Naive thymus-derived CD8-positive, alpha-beta T cell (primary cell): ENCODE data around the gene GPS1. TPM values are rescaled to one million over a fixed set of nuclear protein-coding genes. Genes with fewer than 3 reads are reported as not detected.

Source experiments
- ATAC-seq, 2 donors: fragments of 150-1000 bp; cut with Tn5 transposase in 1 of 2; sonication (Bioruptor Pico), chemical (Tn5 transposase) in 1 of 2; 1 replicate in 1 of 2; 2 replicates in 1 of 2; pipeline ENCODE4 v1.10.0; 2021; ENCODE audit warnings: mild to moderate bottlenecking in 2 of 2, moderate library complexity in 2 of 2
- POLR2A ChIA-PET: fragments of 350-600 bp; sonication (Branson Sonifier 250); formaldehyde crosslinking; loops from one replicate; lab custom pipeline; 2021; ENCODE audit warnings: antibody characterized with exemption; lab: Charles Lee
- DNase-seq, 10 donors: peaks; one replicate each; pipeline versions ENCODE4 v3.0.0 to v3.0.0-alpha.2; 2020 to 2022
- H3K27ac Mint-ChIP-seq, 10 donors: one replicate each; pipeline ENCODE4 v1.8.0; 2020 to 2022; ENCODE audit warnings: mild to moderate bottlenecking in 10 of 10, mixed read lengths in 10 of 10, moderate library complexity in 4 of 10, inconsistent platforms in 1 of 10
- H3K27me3 Mint-ChIP-seq, 5 donors: one replicate each; pipeline ENCODE4 v1.8.0; 2021 to 2022; ENCODE audit warnings: mixed read lengths in 5 of 5
- H3K36me3 Mint-ChIP-seq, 3 donors: one replicate each; pipeline ENCODE4 v1.8.0; 2020 to 2022; ENCODE audit warnings: mixed read lengths in 3 of 3, mild to moderate bottlenecking in 2 of 3, inconsistent platforms in 1 of 3
- H3K4me1 Mint-ChIP-seq, 4 donors: one replicate each; pipeline ENCODE4 v1.8.0; 2021 to 2022; ENCODE audit warnings: mixed read lengths in 4 of 4
- H3K4me3 Mint-ChIP-seq, 10 donors: one replicate each; pipeline ENCODE4 v1.8.0; 2020 to 2022; ENCODE audit warnings: mild to moderate bottlenecking in 10 of 10, mixed read lengths in 10 of 10, moderate library complexity in 6 of 10, inconsistent platforms in 1 of 10
- H3K9me3 Mint-ChIP-seq, 9 donors: one replicate each; pipeline ENCODE4 v1.8.0; 2020 to 2022; ENCODE audit warnings: mixed read lengths in 9 of 9, mild to moderate bottlenecking in 3 of 9, inconsistent platforms in 1 of 9, moderate library complexity in 1 of 9
- polyA plus RNA-seq, 3 donors: library from polyadenylated mRNA; unstranded; fragments of 300-500 nt; fragmentation: Illumina TruSeq; gene quantifications; one replicate each; pipeline ENCODE4 v1.2.3, GENCODE V29; 2021
- total RNA-seq, 8 experiments: library from RNA in 2 of 8; stranded (reverse) in 2 of 8; gene quantifications; one replicate each; pipeline ENCODE4 v1.2.3 and lab custom pipeline; 2021 to 2026

Gene GPS1
- total and polyA plus RNA-seq, 5 experiments from 2014 or later: 88.2 to 140 (median 122) TPM

DNA sequence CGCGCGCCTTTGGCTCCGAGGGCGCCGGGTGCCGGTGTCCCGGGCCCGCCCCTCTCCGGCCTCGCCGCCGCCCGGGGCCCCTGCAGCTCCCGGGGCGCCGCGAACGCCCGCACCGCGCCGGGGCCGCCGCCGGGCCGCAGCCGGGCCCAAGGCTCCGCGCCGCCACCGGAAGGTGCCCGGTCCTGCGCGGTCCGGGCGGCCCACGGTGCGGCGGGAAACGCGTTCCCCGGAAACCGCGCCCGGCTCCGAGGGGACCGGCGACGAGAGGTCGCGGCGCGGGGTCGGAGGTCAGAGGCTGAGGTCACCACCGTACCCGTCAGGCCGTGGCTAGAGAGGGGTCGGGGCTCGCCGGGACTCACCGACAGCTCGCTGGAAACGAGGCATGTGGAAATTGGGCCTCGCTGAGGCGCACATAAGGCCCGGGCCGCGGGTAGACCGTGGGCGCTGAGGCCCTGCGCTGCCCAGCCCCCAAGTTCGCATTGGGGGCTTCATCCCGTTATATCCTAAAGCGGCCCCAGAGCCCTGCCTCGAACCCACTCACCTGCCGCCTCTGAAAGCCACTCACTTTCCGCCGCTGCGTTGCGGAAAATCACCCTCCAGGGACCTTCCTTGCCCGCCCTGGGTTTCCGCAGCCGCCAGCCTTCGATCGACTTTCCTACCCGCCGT, 14.1 kb downstream of the GPS1 start, which contains the start of gene DUS1L:
Gene DUS1L (minus strand): TSS at position 167 of the 666 bp plus-strand sequence. CDS start 745 bp downstream, outside the sequence.
- ATAC-seq (peak; percentile 86 to 88), DNase-seq (peak; percentile 44 to 78 (median 69))
- peaks cover 0 to 2% (median 0%) of the 10 kb centered on the region in 3 donors for H3K36me3 Mint-ChIP-seq
- H3K9me3 Mint-ChIP-seq: no peaks in the 10 kb centered on the region
- peaks cover 0 to 29% (median 12%) of the 10 kb centered on the region in 4 donors for H3K4me1 Mint-ChIP-seq
- POLR2A ChIA-PET: interaction anchor here (0.6 to 4.5 kb wide), 15 partner anchors 10 to 232 kb away, joined by 3 to 38 read pairs (median 4); partner anchors contain the start of genes CENPX, DCXR, FASN and GPS1
- H3K27ac Mint-ChIP-seq: peak within 1 kb of the TSS; percentile 81 to 97 (median 92)
- peak within 1 kb of the TSS; percentile 76 to 88 (median 84) for H3K4me3 Mint-ChIP-seq
- H3K27me3 Mint-ChIP-seq: no peaks in the 10 kb centered on the region

DNA sequence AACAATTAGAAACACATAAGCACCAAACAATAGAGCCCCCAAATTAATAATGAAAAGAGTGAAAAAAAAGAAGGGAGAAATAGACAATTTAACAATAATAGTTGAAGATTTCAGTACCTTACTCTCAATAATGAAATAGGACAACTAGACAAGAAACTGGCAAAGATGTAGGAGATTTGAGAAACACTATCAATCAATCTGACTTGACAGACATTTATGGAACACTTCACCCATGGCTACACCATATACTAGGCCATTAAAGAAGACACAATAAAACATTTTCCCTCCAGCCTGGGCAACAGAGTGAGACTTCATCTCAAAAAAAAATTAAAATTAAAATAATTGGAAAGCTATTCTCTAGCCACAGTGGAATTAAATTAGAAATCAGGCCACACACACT, 18.9 kb downstream of the GPS1 start:
- POLR2A ChIA-PET: interaction anchor here (1.5 kb wide), 1 partner anchor 28 kb away, joined by 4 read pairs; the partner anchor contains the start of gene FASN
- H3K4me3 Mint-ChIP-seq: no peak overlapping the region
- DNase-seq (no peak), ATAC-seq (no peak)
- H3K4me1 Mint-ChIP-seq: peaks cover 0 to 14% (median 7%) of the 10 kb centered on the region in 4 donors
- H3K27ac Mint-ChIP-seq: no peak overlapping the region
- no peaks in the 10 kb centered on the region for H3K9me3 Mint-ChIP-seq
- no peaks in the 10 kb centered on the region for H3K27me3 Mint-ChIP-seq
- H3K36me3 Mint-ChIP-seq: no peaks in the 10 kb centered on the region

DNA sequence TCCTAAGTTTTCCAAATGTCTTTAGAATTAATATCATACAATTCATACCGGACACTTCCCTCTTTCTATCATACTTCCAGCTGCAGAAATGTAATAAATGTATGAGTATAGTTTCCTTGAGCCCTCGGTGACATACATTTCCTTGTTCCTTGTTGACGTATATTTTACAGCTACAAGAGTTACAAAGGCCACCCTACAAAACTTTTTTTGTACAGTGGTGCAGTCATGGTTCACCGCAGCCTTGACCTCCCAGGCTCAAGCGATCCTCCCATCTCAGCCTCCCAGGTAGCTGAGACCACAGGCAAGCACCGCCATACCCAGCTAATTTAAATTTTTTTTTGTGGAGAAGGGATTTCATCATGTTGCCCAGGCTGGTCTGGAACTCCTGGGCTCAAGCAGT, 21.1 kb downstream of the GPS1 start:
- H3K4me3 Mint-ChIP-seq: no peak overlapping the region
- no peaks in the 10 kb centered on the region for H3K9me3 Mint-ChIP-seq
- DNase-seq (no peak), ATAC-seq (no peak)
- H3K4me1 Mint-ChIP-seq: no peaks in the 10 kb centered on the region
- no peak overlapping the region for H3K27ac Mint-ChIP-seq
- no peaks in the 10 kb centered on the region for H3K36me3 Mint-ChIP-seq
- H3K27me3 Mint-ChIP-seq: no peaks in the 10 kb centered on the region
- POLR2A ChIA-PET: interaction anchor here (0.7 kb wide), 2 partner anchors 154 to 915 kb away, joined by 3 to 4 read pairs; no protein-coding TSS in a partner anchor

DNA sequence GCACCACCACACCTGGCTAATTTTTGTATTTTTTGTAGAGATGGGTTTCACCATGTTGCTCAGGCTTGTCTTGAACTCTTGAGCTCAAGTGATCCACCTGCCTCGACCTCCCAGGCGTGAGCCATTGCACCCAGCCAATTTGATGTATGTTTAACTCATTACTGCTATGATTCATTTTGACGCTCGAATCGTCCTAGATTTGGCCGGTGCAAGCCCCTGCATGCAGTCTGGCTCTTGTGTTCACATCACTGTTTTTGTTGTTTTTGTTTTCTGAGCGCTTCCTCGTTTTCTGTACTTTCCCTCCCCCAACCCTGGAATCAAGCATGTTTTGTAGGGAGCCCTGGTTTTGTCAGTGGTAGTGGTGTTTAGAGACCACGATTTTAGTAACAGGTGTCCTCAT, 21.7 kb downstream of the GPS1 start:
- Mint-ChIP-seq H3K36me3 (peaks cover 0 to 3% (median 0%) of the 10 kb centered on the region in 3 donors), H3K9me3 (no peaks in the 10 kb centered on the region), H3K27ac (no peak overlapping the region), H3K4me3 (no peak overlapping the region), H3K27me3 (no peaks in the 10 kb centered on the region), H3K4me1 (no peaks in the 10 kb centered on the region)
- ATAC-seq (no peak), DNase-seq (no peak)
- POLR2A ChIA-PET: no interaction called here

DNA sequence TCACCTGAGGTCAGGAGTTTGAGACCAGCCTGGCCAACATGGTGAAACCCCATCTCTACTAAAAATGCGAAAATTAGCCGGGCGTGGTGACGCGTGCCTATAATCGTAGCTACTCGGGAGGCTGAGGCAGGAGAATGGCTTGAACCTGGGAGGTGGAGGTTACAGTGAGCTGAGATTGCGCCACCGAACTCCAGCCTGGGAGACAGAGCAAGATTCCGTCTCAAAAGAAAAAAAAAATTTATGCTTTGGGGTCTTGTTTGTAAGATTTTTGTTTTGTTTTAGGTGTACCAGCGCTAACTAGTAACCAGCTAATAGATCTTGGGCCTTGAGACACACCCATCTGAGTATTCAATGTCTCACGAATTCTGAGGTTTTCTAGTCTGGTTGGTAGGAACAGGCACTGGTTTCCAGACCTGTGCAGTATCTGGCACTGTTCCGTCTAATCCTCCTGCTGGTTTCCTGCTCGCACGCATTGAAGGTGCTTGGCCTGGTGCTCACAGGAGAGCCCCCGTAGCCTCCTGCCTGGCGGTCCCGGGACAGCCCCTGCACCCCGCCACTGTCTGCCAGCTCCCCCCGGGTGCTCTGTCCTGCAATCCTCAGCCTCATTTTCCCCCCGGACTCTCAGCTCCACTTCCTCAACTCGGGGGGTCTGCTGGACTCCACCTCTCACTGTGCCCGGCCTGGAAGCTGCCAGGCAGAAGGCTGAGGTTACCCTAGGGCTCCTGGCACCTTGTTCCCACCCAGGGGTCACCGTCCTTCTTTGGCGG, 24.5 kb downstream of the GPS1 start:
- H3K27me3 Mint-ChIP-seq: no peaks in the 10 kb centered on the region
- peak overlapping the region in 1 of 10 donors; percentile 42 for H3K4me3 Mint-ChIP-seq
- H3K27ac Mint-ChIP-seq: peak overlapping the region in 1 of 10 donors; percentile 28
- no peaks in the 10 kb centered on the region for H3K9me3 Mint-ChIP-seq
- ATAC-seq: peak in 1 of 2 donors; percentile 9
- peaks cover 0 to 13% (median 5%) of the 10 kb centered on the region in 3 donors for H3K36me3 Mint-ChIP-seq
- no peak for DNase-seq
- POLR2A ChIA-PET: interaction anchor here (0.7 to 1.2 kb wide), 2 partner anchors 15 to 165 kb away, joined by 3 to 4 read pairs; no protein-coding TSS in a partner anchor
- no peaks in the 10 kb centered on the region for H3K4me1 Mint-ChIP-seq

DNA sequence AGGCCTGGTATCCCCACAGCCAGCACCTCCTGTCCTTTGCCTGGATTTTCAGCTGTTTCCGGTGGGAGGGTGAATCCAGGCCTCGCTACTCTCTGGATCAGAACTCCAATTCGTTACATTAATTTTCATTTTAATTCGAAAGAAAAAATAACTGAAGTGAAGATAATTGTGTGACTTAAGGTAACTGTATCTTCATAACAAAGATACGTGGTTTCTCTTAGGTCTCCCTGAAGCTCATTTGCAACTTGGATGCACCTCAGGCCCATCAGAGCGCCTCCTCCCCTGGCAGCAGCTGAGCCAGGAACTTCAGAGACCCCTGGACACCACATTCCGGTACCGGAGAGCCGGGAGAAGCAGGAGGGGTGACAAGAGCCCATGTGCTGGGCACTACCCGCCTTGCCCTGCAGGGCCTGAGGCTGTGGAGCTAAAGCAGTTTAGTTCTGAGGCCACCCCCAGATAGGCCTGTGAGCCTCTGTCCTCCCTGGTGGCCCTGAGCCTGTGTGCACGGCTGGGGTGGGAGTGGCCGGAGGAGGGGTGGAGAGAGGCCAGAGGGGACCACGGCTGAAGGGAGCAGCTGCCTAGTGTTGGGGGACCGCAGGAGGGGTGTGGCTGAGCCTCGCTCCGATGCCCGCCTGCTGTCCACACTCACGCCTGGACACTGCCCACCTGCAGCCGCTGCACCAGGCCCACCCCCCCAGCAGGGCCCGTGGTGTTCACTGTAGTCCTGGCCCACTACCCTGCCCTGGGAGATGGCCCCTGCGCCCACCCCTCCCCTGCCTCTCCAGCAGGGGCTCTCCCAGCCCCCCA, 25.3 kb downstream of the GPS1 start:
- Mint-ChIP-seq H3K9me3 (no peaks in the 10 kb centered on the region), H3K4me3 (peak overlapping the region in 1 of 10 donors; percentile 42), H3K27me3 (no peaks in the 10 kb centered on the region), H3K36me3 (peaks cover 0 to 16% (median 5%) of the 10 kb centered on the region in 3 donors), H3K27ac (peak overlapping the region in 1 of 10 donors; percentile 28), H3K4me1 (no peaks in the 10 kb centered on the region)
- POLR2A ChIA-PET: no interaction called here
- DNase-seq (no peak), ATAC-seq (no peak)

DNA sequence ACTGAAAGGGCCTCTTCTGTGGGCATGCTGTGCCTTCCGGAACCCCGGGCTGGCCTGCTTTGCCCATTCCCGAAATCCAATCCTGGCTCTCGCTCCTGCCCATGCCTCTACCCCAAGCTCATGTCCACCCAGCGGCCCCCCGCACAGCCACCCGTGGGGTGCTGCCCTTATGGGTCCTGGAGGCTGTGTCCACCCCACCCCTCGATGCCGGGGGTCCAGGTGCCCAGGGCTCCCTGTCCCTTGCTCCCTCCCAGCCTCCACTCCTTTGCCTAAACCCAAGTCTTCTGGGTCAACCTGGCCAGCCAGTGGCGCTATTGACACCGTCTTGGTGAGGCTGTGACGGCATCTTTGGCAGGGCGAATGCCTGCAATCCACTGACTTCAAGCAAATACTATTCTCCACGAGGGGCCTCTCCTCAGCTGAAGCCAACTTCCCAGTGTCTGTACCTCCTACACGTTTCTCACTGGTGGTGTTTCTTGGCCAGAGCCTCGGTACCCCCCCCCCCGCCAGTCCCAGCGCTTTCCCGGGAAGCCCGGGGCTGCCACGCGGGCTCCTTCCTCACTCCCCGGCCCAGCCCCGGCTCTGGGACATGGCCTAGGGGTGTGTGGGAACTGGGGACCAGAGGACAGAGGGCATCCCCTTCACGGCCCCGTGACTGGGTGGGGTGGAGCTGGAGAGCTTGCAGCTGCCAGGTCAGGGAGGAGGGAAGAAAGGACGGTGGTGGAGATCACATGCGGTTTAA, 26.1 kb downstream of the GPS1 start:
- Mint-ChIP-seq H3K27me3 (no peaks in the 10 kb centered on the region), H3K4me3 (no peak overlapping the region), H3K4me1 (no peaks in the 10 kb centered on the region), H3K9me3 (no peaks in the 10 kb centered on the region), H3K36me3 (peaks cover 0 to 17% (median 5%) of the 10 kb centered on the region in 3 donors), H3K27ac (peak overlapping the region in 1 of 10 donors; percentile 71)
- DNase-seq (no peak), ATAC-seq (peak in 1 of 2 donors; percentile 14)
- POLR2A ChIA-PET: no interaction called here

DNA sequence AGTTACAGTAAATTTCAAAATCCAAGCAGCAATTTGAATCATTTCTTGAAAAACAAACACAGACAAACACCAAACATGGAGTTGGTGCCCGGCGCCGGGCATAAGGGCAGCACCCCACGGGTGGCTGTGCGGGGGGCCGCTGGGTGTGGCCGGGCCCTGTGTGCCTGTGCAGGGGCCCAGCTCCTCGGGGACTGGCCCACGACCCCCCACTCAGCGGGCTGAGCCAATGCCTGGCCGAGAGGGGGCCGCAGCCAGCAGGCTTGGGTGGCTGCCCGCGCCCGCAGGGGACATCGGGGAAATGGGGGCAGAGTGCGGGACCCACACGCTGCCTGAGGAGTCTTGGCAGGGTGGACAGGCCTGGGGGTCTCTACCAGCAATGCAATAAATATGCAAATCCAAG, 26.7 kb downstream of the GPS1 start:
- Mint-ChIP-seq H3K4me1 (no peaks in the 10 kb centered on the region), H3K4me3 (no peak overlapping the region), H3K27ac (peak overlapping the region in 1 of 10 donors; percentile 71), H3K9me3 (no peaks in the 10 kb centered on the region), H3K27me3 (no peaks in the 10 kb centered on the region), H3K36me3 (peaks cover 0 to 21% (median 5%) of the 10 kb centered on the region in 3 donors)
- no peak for ATAC-seq
- POLR2A ChIA-PET: no interaction called here
- DNase-seq: no peak

DNA sequence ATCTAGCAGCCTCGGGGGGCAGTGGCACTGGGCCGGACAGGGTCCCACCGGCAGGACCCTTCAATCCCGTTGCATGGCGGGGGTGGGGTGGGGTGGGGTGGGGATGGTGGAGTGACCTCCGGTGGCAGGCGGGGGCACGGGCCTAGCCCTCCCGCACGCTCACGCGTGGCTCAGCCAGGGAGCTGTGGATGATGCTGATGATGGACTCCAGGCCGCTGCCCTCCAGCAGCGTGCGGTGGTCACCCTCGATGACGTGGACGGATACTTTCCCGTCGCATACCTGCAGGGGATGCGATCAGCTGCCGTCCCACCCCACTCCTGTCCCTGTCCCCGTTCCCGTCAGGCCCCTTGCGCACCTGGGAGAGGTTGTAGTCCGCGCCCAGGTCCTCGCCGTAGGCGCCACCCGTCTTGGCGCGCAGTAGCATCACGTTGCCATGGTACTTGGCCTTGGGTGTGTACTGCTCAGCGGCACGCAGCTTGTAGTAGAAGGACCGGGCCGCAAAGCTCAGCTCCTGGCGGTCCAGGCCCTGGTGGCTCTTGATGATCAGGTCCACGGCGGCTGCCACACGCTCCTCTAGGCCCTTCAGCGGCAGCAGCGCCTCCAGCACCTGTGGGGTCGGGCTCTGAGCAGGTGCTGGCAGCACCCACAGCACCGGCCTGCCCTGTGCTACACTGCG, 27.4 kb downstream of the GPS1 start:
- POLR2A ChIA-PET: interaction anchor here (0.6 kb wide), 1 partner anchor 515 kb away, joined by 8 read pairs; no protein-coding TSS in a partner anchor
- ATAC-seq (no peak), DNase-seq (no peak)
- H3K36me3 Mint-ChIP-seq: peaks cover 0 to 25% (median 5%) of the 10 kb centered on the region in 3 donors
- H3K27ac Mint-ChIP-seq: no peak overlapping the region
- H3K9me3 Mint-ChIP-seq: no peaks in the 10 kb centered on the region
- H3K27me3 Mint-ChIP-seq: no peaks in the 10 kb centered on the region
- H3K4me1 Mint-ChIP-seq: no peaks in the 10 kb centered on the region
- peak overlapping the region in 1 of 10 donors; percentile 14 for H3K4me3 Mint-ChIP-seq

DNA sequence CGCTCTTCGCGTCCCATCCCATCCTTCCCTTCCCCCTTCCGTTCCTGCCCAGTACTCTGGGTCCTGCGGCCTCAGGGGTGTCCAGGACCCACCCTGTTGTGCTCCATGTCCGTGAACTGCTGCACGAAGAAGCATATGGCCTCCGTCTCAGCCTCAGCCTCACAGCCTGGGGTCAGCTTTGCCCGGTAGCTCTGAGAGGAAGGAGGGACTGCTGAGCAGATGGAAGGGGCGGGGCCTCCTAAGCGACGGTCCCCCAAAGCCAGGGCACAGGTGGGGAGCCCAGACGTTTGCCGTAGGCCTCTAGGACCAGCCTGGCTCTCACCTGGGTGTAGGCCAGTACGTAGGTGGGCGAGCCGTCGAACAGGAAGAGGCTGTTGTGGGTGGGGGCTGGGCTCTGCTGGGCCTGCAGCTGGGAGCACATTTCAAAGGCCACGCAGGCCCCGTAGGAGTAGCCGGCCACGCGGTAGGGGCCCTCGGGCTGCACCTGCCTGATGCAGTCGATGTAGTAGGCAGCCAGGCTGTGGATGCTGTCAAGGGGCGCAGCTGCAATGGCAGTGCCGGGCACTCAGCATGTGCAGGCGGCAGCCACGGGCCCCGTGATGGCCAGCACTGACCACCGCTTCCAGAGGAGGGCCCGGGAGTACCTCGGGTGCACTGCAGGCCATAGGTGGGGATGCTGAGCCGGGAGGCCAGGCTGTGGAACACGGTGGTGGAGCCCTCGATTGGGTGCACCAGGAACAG, 28.5 kb downstream of the GPS1 start:
- Mint-ChIP-seq H3K4me3 (no peak overlapping the region), H3K27me3 (no peaks in the 10 kb centered on the region), H3K9me3 (no peaks in the 10 kb centered on the region), H3K36me3 (peaks cover 0 to 29% (median 5%) of the 10 kb centered on the region in 3 donors), H3K27ac (peak overlapping the region in 1 of 10 donors; percentile 40), H3K4me1 (no peaks in the 10 kb centered on the region)
- no peak for DNase-seq
- no peak for ATAC-seq
- POLR2A ChIA-PET: no interaction called here
